ENCODE measurements around the gene MST1R. TPM values are rescaled to one million over a fixed set of nuclear protein-coding genes. Genes with fewer than 3 reads are reported as not detected.

Gene MST1R
- polyA plus RNA-seq, 1 donor (not counting 4 experiments of a cell fraction or from before 2014, with no cell fraction given) = 106 TPM

DNA sequence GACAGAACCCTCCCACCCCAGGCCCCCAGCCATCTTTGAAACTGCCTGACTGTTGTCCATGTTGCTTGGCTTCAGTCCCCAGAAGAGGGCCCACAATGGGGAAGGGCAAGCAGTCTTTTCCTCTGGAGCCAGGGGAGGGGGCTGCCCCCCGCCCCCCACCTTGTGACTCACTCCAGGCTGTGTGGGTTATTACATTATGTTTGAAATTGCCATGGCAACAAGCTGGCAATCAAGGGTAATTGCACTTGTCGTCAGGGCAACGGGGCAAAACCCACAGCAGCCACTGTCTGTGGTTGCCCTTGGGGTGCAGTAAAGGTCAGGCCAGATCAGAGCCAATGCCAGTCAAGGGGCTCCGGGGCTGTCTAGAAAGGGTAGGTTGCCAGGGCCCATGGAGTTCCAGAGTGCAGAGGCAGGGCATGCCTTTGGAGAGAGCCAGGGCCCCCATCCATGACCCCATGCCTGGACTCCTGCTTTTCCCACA lies 30.8 kb downstream of the MST1R start:
- Histone ChIP-seq H3K9ac (ENCODE audit: control insufficient read depth, extremely low read depth, insufficient read depth, low read length) (no peak overlapping the region), H4K20me1 (ENCODE audit: control insufficient read depth, extremely low read depth, insufficient read depth, low read length) (peaks cover 4% of the 10 kb centered on the region), H3K27ac (ENCODE audit: control insufficient read depth, insufficient read depth, low read length) (no peak overlapping the region), H3K9me3 (ENCODE audit: control insufficient read depth, low read depth, low read length) (no peaks in the 10 kb centered on the region), H3K4me1 (ENCODE audit: control insufficient read depth, extremely low read depth, insufficient read depth, low read length) (no peaks in the 10 kb centered on the region), H3K4me3 (ENCODE audit: control insufficient read depth in 2 of 3, extremely low read depth in 1 of 3, insufficient read depth in 2 of 3, low read depth in 1 of 3, low read length in 3 of 3) (no peak overlapping the region), H3K9me1 (ENCODE audit: control insufficient read depth, extremely low read depth, insufficient read depth, low read length) (no peaks in the 10 kb centered on the region), H2AFZ (ENCODE audit: control insufficient read depth, low read length) (no peak overlapping the region), H3K27me3 (ENCODE audit: control insufficient read depth, extremely low read depth, insufficient read depth, low read length) (peaks cover 60% of the 10 kb centered on the region), H3K36me3 (ENCODE audit: control insufficient read depth in 2 of 2, extremely low read depth in 1 of 2, insufficient read depth in 2 of 2, low read length in 2 of 2) (no peaks in the 10 kb centered on the region), H3K4me2 (ENCODE audit: control insufficient read depth, extremely low read depth, insufficient read depth, low read depth, low read length) (no peak overlapping the region), H3K79me2 (ENCODE audit: control insufficient read depth, insufficient read depth, low read length) (no peaks in the 10 kb centered on the region)
- DNase-seq (ENCODE audit: low read depth, low spot score) (no peak), FAIRE-seq (no peak)
- dilution Hi-C loops (cut with MboI; ENCODE audit: extremely low pct_ligation_motif_present, low sequenced_read_pairs) = loop anchor here (25.0 kb wide), 2 partner anchors 89 to 136 kb away; no protein-coding TSS in a partner anchor
- TF ChIP-seq, protein P1, sequence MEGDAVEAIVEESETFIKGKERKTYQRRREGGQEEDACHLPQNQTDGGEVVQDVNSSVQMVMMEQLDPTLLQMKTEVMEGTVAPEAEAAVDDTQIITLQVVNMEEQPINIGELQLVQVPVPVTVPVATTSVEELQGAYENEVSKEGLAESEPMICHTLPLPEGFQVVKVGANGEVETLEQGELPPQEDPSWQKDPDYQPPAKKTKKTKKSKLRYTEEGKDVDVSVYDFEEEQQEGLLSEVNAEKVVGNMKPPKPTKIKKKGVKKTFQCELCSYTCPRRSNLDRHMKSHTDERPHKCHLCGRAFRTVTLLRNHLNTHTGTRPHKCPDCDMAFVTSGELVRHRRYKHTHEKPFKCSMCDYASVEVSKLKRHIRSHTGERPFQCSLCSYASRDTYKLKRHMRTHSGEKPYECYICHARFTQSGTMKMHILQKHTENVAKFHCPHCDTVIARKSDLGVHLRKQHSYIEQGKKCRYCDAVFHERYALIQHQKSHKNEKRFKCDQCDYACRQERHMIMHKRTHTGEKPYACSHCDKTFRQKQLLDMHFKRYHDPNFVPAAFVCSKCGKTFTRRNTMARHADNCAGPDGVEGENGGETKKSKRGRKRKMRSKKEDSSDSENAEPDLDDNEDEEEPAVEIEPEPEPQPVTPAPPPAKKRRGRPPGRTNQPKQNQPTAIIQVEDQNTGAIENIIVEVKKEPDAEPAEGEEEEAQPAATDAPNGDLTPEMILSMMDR (optimal IDR thresholded peaks at IDR 0.05 in 1 of 3, IDR thresholded peaks at IDR 0.05 in 1 of 3, conservative IDR thresholded peaks at IDR 0.05 in 1 of 3; ENCODE audit: extremely low read depth in 1 of 3, insufficient read depth in 2 of 3, low read length in 3 of 3) = no peak
- TF ChIP-seq EZH2 (IDR thresholded peaks at IDR 0.05; ENCODE audit: low read length) = no peak

DNA sequence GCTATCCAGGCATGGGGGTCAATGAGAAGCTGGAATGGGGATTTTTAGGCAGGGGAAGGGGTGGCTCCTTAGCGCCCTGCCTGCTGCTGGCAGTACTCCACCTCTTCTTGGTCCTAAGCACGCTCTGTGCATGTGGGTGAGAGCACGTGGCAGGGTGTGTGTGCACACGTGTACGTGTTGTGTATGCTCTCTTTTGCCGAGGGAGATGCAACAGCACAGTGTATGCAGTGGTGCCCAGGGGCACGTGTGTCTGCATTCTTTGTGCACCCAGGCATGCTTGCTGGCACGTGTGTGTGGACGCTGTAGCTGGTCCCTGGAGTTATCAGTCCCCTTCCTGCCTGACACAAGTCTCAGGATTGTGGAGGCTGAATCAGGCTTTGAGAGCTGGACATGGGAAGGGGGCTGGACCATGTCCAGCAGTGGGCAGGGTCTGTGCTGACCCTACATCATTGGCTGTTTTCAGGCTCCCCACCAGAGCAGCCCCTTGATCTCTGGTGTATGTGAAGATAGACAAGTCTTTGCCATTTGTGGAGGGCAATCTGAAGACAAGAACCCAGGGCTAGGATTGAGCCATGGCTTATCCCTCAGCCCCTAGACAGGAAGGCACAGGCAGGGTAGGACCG lies 32.0 kb downstream of the MST1R start:
- Histone ChIP-seq H3K79me2 (ENCODE audit: control insufficient read depth, insufficient read depth, low read length) (no peaks in the 10 kb centered on the region), H3K4me3 (ENCODE audit: control insufficient read depth in 2 of 3, extremely low read depth in 1 of 3, insufficient read depth in 2 of 3, low read depth in 1 of 3, low read length in 3 of 3) (no peak overlapping the region), H3K27me3 (ENCODE audit: control insufficient read depth, extremely low read depth, insufficient read depth, low read length) (peaks cover 64% of the 10 kb centered on the region), H3K9me3 (ENCODE audit: control insufficient read depth, low read depth, low read length) (no peaks in the 10 kb centered on the region), H3K9ac (ENCODE audit: control insufficient read depth, extremely low read depth, insufficient read depth, low read length) (no peak overlapping the region), H3K4me1 (ENCODE audit: control insufficient read depth, extremely low read depth, insufficient read depth, low read length) (no peaks in the 10 kb centered on the region), H4K20me1 (ENCODE audit: control insufficient read depth, extremely low read depth, insufficient read depth, low read length) (peaks cover 4% of the 10 kb centered on the region), H3K27ac (ENCODE audit: control insufficient read depth, insufficient read depth, low read length) (no peak overlapping the region), H3K9me1 (ENCODE audit: control insufficient read depth, extremely low read depth, insufficient read depth, low read length) (no peaks in the 10 kb centered on the region), H3K4me2 (ENCODE audit: control insufficient read depth, extremely low read depth, insufficient read depth, low read depth, low read length) (no peak overlapping the region), H2AFZ (ENCODE audit: control insufficient read depth, low read length) (no peak overlapping the region), H3K36me3 (ENCODE audit: control insufficient read depth in 2 of 2, extremely low read depth in 1 of 2, insufficient read depth in 2 of 2, low read length in 2 of 2) (no peaks in the 10 kb centered on the region)
- TF ChIP-seq EZH2 (IDR thresholded peaks at IDR 0.05; ENCODE audit: low read length) = peak; percentile 10
- TF ChIP-seq, protein P1 (optimal IDR thresholded peaks at IDR 0.05 in 1 of 3, IDR thresholded peaks at IDR 0.05 in 1 of 3, conservative IDR thresholded peaks at IDR 0.05 in 1 of 3; ENCODE audit: extremely low read depth in 1 of 3, insufficient read depth in 2 of 3, low read length in 3 of 3) = no peak
- peak; percentile 45 for DNase-seq (ENCODE audit: low read depth, low spot score)
- no peak for FAIRE-seq
- dilution Hi-C loops (cut with MboI; ENCODE audit: extremely low pct_ligation_motif_present, low sequenced_read_pairs) = loop anchor here (25.0 kb wide), 2 partner anchors 91 to 134 kb away; no protein-coding TSS in a partner anchor

Measured in keratinocyte (primary cell).